OCI-LY1 (cell line): ENCODE data around the gene FBL.

Experiments used
- EZH2 ChIP-seq: fragments of 200-600 bp; sonication (generic), shearing (Covaris generic); IDR thresholded peaks from 2 replicates; pipeline ENCODE4 v1.8.0; 2017; ENCODE audit warnings: borderline replicate concordance, mixed run types, mild to moderate bottlenecking, antibody characterized with exemption, low read length, moderate library complexity, mixed read lengths
- TF ChIP-seq, protein P1 (sequence below): fragments of 200-600 bp; sonication (generic), shearing (Covaris generic); IDR thresholded peaks from 2 replicates; pipeline ENCODE4 v1.5.1; 2017; ENCODE audit warnings: mild to moderate bottlenecking, antibody characterized with exemption, low read length, moderate library complexity, mixed read lengths

- TF ChIP-seq, protein P1, sequence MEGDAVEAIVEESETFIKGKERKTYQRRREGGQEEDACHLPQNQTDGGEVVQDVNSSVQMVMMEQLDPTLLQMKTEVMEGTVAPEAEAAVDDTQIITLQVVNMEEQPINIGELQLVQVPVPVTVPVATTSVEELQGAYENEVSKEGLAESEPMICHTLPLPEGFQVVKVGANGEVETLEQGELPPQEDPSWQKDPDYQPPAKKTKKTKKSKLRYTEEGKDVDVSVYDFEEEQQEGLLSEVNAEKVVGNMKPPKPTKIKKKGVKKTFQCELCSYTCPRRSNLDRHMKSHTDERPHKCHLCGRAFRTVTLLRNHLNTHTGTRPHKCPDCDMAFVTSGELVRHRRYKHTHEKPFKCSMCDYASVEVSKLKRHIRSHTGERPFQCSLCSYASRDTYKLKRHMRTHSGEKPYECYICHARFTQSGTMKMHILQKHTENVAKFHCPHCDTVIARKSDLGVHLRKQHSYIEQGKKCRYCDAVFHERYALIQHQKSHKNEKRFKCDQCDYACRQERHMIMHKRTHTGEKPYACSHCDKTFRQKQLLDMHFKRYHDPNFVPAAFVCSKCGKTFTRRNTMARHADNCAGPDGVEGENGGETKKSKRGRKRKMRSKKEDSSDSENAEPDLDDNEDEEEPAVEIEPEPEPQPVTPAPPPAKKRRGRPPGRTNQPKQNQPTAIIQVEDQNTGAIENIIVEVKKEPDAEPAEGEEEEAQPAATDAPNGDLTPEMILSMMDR = no peak
- TF ChIP-seq EZH2 = no peak
Observed at GRCh38 chr19:39796000-39796498, 50.1 kb downstream of the FBL start.
